ENCODE data around the gene MEP1B. TPM values are rescaled to one million over a fixed set of nuclear protein-coding genes. Genes with fewer than 3 reads are reported as not detected.

The MEP1B gene
- total RNA-seq, 1 experiment from 2014 or later = 0.26 TPM

- intact Hi-C loops (cut with micrococcal nuclease; ENCODE audit: unreplicated experiment) = no loop called here
- no TSS peak for BruUV-seq (replicated peaks)
Observed at GRCh38 chr18:32267463-32267862, 77.6 kb downstream of the MEP1B start.

More at GRCh38 chr18:32267463-32267862, 77.6 kb downstream of the MEP1B start:
- H3K4me3 ChIP-seq (ENCODE audit: low read depth, low read length, poor library complexity, severe bottlenecking) = no peak overlapping the region
- DNase-seq (ENCODE audit: low spot score) = no peak
- H3K36me3 ChIP-seq (ENCODE audit: insufficient read depth, low read length, poor library complexity, severe bottlenecking) = no peaks in the 10 kb centered on the region
- POLR2A ChIA-PET (ENCODE audit: low non-redundant PET) = no interaction called here
- no peak overlapping the region for H3K27ac ChIP-seq (ENCODE audit: low read depth, low read length, poor library complexity, severe bottlenecking)
- CTCF ChIA-PET = no interaction called here
- TF ChIP-seq CTCF (conservative IDR thresholded peaks at IDR 0.05; ENCODE audit: low read depth, low read length) = no peak
- TF ChIP-seq EZH2 (IDR thresholded peaks at IDR 0.05; ENCODE audit: borderline replicate concordance, low read depth, low read length, poor library complexity, severe bottlenecking) = no peak
- H3K9me3 ChIP-seq (ENCODE audit: low read depth, low read length, poor library complexity, severe bottlenecking) = no peaks in the 10 kb centered on the region
- no peaks in the 10 kb centered on the region for H3K4me1 ChIP-seq (ENCODE audit: insufficient read depth, low read length, poor library complexity, severe bottlenecking)
- no peaks in the 10 kb centered on the region for H3K27me3 ChIP-seq (replicated peaks; ENCODE audit: insufficient read depth, low read depth, low read length, poor library complexity)

Other genes starting within 250 kb of the MEP1B start
- gene TRAPPC8, start 246.9 kb upstream of the MEP1B start, total RNA-seq (2021) = 34.1 and 37.9 TPM in 2 replicates
- 1.2 and 1.5 TPM in 2 replicates for gene RNF125, start 171.2 kb upstream of the MEP1B start, total RNA-seq (2021)
- 54.2 and 61.8 TPM in 2 replicates for gene RNF138, start 98.2 kb upstream of the MEP1B start, total RNA-seq (2021)

Data from A673 (cell line).